Parathyroid adenoma (tissue), 2 donors: ENCODE measurements around the gene CUL5.
"Not testable (repeated sequence)": the region's sequence is repeated elsewhere in the genome, so short reads cannot be mapped to it uniquely, and the experiment has no call there.

ENCODE experiments used
- H2AFZ ChIP-seq: fragments of 300-600 bp; sonication (generic); one replicate; pipeline ENCODE4 v1.7.0; 2017; ENCODE audit warnings: antibody characterized with exemption, mild to moderate bottlenecking
- H3K27ac ChIP-seq: fragments of 300-600 bp; sonication (generic); one replicate; pipeline ENCODE4 v1.7.0; 2017
- H3K27me3 ChIP-seq: fragments of 300-600 bp; sonication (generic); one replicate; pipeline ENCODE4 v1.7.0; 2017; ENCODE audit warnings: low read length; ENCODE audit not compliant: control insufficient read depth, insufficient read depth
- H3K36me3 ChIP-seq: fragments of 300-600 bp; sonication (generic); one replicate; pipeline ENCODE4 v1.7.0; 2017; ENCODE audit warnings: low read length; ENCODE audit not compliant: control insufficient read depth, insufficient read depth
- H3K4me1 ChIP-seq: fragments of 300-600 bp; sonication (generic); one replicate; pipeline ENCODE4 v1.7.0; 2017; ENCODE audit warnings: control low read depth
- H3K4me2 ChIP-seq: fragments of 300-600 bp; sonication (generic); one replicate; pipeline ENCODE4 v1.7.0; 2017; ENCODE audit warnings: low read length
- H3K4me3 ChIP-seq: fragments of 300-600 bp; sonication (generic); one replicate; pipeline ENCODE4 v1.7.0; 2017; ENCODE audit warnings: low read depth, low read length
- H3K79me2 ChIP-seq: fragments of 300-600 bp; sonication (generic); one replicate; pipeline ENCODE4 v1.7.0; 2017; ENCODE audit warnings: control low read depth
- H3K9ac ChIP-seq: fragments of 300-600 bp; sonication (generic); one replicate; pipeline ENCODE4 v1.7.0; 2017; ENCODE audit warnings: mild to moderate bottlenecking
- H3K9me3 ChIP-seq: fragments of 300-600 bp; sonication (generic); one replicate; pipeline ENCODE4 v1.7.0; 2017; ENCODE audit warnings: low read length; ENCODE audit not compliant: control insufficient read depth
- TF ChIP-seq, protein P1 (sequence below): fragments of 300-600 bp; sonication (generic); IDR thresholded peaks from one replicate; pipeline ENCODE4 v1.7.0; 2017; ENCODE audit warnings: antibody characterized with exemption, mild to moderate bottlenecking
- donor health status: primary hyperparathyroidism.

The CUL5 gene

DNA sequence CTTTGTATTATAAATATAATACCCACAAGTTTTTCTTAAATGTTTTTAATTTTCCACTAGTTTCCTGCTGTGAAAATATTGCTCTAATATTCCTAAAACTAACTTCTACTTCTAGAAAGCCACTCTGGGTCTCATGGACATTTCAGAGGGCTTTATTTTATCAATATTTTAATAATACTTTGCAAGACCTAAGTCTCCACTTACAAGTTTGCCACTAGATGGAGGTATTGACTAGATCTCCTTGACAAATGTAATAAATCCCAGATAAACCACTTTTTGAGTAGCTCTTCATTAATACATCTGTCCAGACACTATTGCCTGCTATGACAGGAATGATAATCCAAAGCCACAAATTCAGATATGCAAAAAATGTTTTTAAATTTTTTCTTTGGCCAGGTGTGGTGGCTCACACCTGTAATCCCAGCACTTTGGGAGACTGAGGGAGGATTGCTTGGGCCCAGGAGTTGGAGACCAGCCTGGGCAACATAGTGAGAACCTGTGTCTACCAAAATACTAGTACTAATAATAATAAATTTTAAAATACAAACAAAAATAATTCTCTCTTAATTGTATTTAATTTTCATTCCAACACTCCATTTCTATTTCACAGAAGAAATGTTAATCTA lies 109.2 kb downstream of the CUL5 start:
- Histone ChIP-seq H3K4me2 (no peak overlapping the region), H3K9ac (no peak overlapping the region), H3K36me3 (no peaks in the 10 kb centered on the region), H3K27me3 (no peaks in the 10 kb centered on the region), H3K4me3 (no peak overlapping the region), H3K4me1 (peaks cover 10% of the 10 kb centered on the region), H3K79me2 (peaks cover 4% of the 10 kb centered on the region), H2AFZ (no peak overlapping the region), H3K27ac (no peak overlapping the region), H3K9me3 (no peaks in the 10 kb centered on the region)
- TF ChIP-seq, protein P1, sequence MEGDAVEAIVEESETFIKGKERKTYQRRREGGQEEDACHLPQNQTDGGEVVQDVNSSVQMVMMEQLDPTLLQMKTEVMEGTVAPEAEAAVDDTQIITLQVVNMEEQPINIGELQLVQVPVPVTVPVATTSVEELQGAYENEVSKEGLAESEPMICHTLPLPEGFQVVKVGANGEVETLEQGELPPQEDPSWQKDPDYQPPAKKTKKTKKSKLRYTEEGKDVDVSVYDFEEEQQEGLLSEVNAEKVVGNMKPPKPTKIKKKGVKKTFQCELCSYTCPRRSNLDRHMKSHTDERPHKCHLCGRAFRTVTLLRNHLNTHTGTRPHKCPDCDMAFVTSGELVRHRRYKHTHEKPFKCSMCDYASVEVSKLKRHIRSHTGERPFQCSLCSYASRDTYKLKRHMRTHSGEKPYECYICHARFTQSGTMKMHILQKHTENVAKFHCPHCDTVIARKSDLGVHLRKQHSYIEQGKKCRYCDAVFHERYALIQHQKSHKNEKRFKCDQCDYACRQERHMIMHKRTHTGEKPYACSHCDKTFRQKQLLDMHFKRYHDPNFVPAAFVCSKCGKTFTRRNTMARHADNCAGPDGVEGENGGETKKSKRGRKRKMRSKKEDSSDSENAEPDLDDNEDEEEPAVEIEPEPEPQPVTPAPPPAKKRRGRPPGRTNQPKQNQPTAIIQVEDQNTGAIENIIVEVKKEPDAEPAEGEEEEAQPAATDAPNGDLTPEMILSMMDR, result peak; percentile 33

DNA sequence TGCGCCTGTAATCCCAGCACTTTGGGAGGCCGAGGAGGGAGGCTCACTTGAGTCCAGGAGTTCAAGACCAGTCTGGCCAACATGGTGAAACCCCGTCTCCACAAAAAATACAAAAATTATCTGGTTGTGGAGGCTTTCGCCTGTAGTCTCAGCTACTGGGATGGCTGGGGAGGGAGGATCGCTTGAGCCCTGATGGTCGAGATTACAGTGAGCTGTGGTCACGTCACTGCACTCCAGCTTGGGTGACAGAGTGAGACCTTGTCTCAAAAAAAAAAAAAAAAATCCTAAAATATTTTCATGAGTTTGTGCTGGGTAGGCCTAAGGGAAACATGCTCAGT lies 112.2 kb downstream of the CUL5 start:
- Histone ChIP-seq H3K4me3 (peak overlapping the region; percentile 70), H2AFZ (peak overlapping the region; percentile 94)

DNA sequence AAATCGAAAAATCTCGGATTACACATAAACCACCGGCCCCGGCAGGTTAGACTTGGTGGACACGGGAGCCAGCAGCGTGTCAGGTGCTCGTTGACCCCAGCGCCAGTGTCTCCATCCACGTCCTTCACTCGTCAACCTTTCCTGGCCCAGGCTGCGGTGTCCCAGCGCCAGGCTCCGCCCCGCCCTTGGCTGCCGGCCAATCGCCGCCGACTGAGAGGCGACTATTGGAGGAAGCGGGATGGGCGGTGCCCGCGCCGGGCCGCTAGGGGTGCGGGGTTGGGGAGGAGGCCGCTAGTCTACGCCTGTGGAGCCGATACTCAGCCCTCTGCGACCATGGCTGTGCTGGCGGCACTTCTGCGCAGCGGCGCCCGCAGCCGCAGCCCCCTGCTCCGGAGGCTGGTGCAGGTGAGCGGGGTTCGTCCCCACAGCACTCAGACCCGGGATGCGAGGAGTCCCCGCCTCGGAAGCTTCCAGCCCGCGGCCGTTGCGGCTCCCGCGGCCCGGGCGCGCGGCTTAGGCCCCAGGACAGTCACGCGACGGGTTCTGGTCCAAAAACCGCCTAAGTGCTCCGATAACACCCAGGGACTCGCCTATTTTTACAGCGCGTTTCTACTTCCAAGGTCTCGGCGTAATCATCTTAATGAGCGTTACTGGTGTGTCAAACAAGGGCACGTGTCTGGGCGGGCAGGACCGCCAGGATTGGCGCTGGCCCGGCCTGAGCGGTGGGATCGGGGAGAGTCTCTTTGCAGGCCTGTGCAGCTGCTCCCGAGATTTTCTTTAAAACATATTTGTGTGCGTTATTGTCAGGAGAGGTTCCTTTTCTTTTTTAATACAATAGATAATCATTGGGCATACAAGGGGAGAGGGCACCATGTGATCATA lies 112.8 kb downstream of the CUL5 start, which contains the start of gene ACAT1:
Gene ACAT1, plus strand, starts transcription at position 294 of the 882 bp plus-strand sequence. Its CDS starts 40 bp downstream, at position 334.
- TF ChIP-seq, protein P1, result peak; percentile 16
- Histone ChIP-seq H3K79me2 (peaks cover 4% of the 10 kb centered on the region), H3K4me3 (peak within 1 kb of the TSS; percentile 70), H3K9ac (no peak within 1 kb of the TSS), H3K4me2 (peak within 1 kb of the TSS; percentile 81), H3K36me3 (no peaks in the 10 kb centered on the region), H3K27ac (peak within 1 kb of the TSS; percentile 80), H3K27me3 (no peaks in the 10 kb centered on the region), H2AFZ (peak within 1 kb of the TSS; percentile 94), H3K9me3 (no peaks in the 10 kb centered on the region), H3K4me1 (no peaks in the 10 kb centered on the region)

More for the DNA sequence above, 112.2 kb downstream of the CUL5 start:
- H3K36me3 ChIP-seq, H3K9ac ChIP-seq, H3K79me2 ChIP-seq, H3K4me1 ChIP-seq, H3K27me3 ChIP-seq, H3K9me3 ChIP-seq: not testable (repeated sequence)
- peak overlapping the region; percentile 81 for H3K4me2 ChIP-seq
- H3K27ac ChIP-seq, result peak overlapping the region; percentile 80

DNA sequence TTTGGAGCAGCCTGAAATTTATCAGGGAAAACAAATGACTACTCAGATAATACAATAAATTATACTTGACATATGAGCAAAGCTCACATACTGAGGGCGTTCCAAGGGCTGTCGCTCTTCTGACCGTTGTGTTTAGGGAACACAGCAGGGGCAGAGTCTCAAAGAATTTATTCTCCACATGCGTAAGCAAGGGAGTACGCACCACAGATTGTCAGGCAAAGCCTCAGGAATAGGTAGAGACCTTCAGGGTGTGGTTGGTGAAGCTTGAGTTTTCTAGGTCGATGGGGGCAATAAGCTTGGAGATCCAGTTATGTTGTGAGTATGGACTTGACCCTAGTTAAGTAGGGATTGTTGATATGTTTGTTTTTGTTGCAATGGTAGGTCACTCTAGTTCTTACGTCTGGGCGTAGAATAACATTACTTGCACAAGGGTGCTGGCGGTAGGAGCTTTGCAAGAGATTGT lies 113.5 kb downstream of the CUL5 start:
- TF ChIP-seq, protein P1, result no peak
- no peaks in the 10 kb centered on the region for H3K4me1 ChIP-seq
- H3K9me3 ChIP-seq, result no peaks in the 10 kb centered on the region

DNA sequence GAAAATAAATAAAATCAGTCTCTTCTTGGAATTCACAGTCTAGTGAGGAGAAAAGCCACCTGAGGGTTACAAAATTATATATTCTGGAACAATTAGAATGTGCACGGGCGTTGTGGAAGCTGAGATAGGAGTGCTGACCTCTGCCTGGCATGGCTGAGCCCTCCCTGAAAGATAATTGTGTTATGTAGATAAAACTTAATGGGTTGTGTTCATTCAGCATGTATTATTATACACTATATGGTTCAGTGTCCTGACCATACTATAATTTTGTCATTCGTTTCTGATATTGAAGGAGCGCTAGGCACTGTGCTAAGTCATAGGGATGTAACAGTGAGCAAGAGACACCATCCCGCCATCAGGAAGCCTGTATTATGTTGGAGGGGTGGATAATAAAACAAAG lies 116.4 kb downstream of the CUL5 start:
- H3K27ac ChIP-seq, result no peak overlapping the region
- H3K27me3 ChIP-seq, result no peaks in the 10 kb centered on the region
- H3K36me3 ChIP-seq, result no peaks in the 10 kb centered on the region
- TF ChIP-seq, protein P1, result no peak
- no peak overlapping the region for H3K4me2 ChIP-seq
- H3K79me2 ChIP-seq, result peaks cover 6% of the 10 kb centered on the region
- H3K4me3 ChIP-seq, result no peak overlapping the region
- H3K9ac ChIP-seq, result no peak overlapping the region
- no peaks in the 10 kb centered on the region for H3K9me3 ChIP-seq
- H2AFZ ChIP-seq, result no peak overlapping the region
- H3K4me1 ChIP-seq, result no peaks in the 10 kb centered on the region

More for the DNA sequence above, 113.5 kb downstream of the CUL5 start:
- Histone ChIP-seq H3K36me3 (no peaks in the 10 kb centered on the region), H2AFZ (peak overlapping the region; percentile 94), H3K9ac (no peak overlapping the region), H3K4me3 (peak overlapping the region; percentile 70), H3K27me3 (no peaks in the 10 kb centered on the region), H3K27ac (no peak overlapping the region), H3K4me2 (peak overlapping the region; percentile 81), H3K79me2 (peaks cover 4% of the 10 kb centered on the region)
